Smooth muscle cell (in vitro differentiated cells): ENCODE results near the gene BRD7. TPM values are rescaled to one million over a fixed set of nuclear protein-coding genes. Genes with fewer than 3 reads are reported as not detected.

Experiments
- DNase-seq: peaks from one replicate; lab custom pipeline; 2025; ENCODE audit not compliant: unreplicated experiment; lab: John Stamatoyannopoulos, UW
- H2AFZ ChIP-seq: fragments of 200-600 bp; sonication (generic); 2 replicates; pipeline ENCODE4 v1.6.0; 2016; ENCODE audit warnings: antibody characterized with exemption, low read depth, mild to moderate bottlenecking
- H3F3A ChIP-seq: fragments of 200-600 bp; sonication (generic); 2 replicates; pipeline ENCODE4 v1.6.0; 2017; ENCODE audit warnings: antibody characterized with exemption, low read depth
- H3K27ac ChIP-seq: fragments of 200-600 bp; sonication (generic); 2 replicates; pipeline ENCODE4 v1.5.1; 2016; ENCODE audit warnings: low read depth, mild to moderate bottlenecking
- H3K27me3 ChIP-seq: fragments of 200-600 bp; sonication (generic); 2 replicates; pipeline ENCODE4 v1.6.1; 2016; ENCODE audit warnings: low read depth, mild to moderate bottlenecking
- H3K36me3 ChIP-seq: fragments of 200-600 bp; sonication (generic); 2 replicates; pipeline ENCODE4 v1.5.1; 2016; ENCODE audit warnings: low read depth
- H3K4me1 ChIP-seq: fragments of 200-600 bp; sonication (generic); 2 replicates; pipeline ENCODE4 v1.5.1; 2016; ENCODE audit warnings: low read depth
- H3K4me2 ChIP-seq: fragments of 200-600 bp; sonication (generic); 2 replicates; pipeline ENCODE4 v1.6.0; 2016; ENCODE audit warnings: mild to moderate bottlenecking
- H3K4me3 ChIP-seq: fragments of 200-600 bp; sonication (generic); 2 replicates; pipeline ENCODE4 v1.5.1; 2016; ENCODE audit warnings: mild to moderate bottlenecking
- H3K79me2 ChIP-seq: fragments of 200-600 bp; sonication (generic); 2 replicates; pipeline ENCODE4 v1.6.0; 2016; ENCODE audit warnings: low read depth, mild to moderate bottlenecking
- H3K9ac ChIP-seq: fragments of 200-600 bp; sonication (generic); 2 replicates; pipeline ENCODE4 v1.6.0; 2016; ENCODE audit warnings: low read depth
- H3K9me3 ChIP-seq: fragments of 200-600 bp; sonication (generic); replicated peaks from 2 replicates; pipeline ENCODE4 v1.5.1; 2016; ENCODE audit warnings: low read depth
- H4K20me1 ChIP-seq: fragments of 200-600 bp; sonication (generic); 2 replicates; pipeline ENCODE4 v1.6.0; 2016; ENCODE audit warnings: low read depth
- WGBS: methylation state at CpG from one replicate; pipeline ENCODE4 v1.1.7; 2016; ENCODE audit warnings: low lambda C conversion rate; 5-methylcytosine and 5-hydroxymethylcytosine counted together
- polyA plus RNA-seq: library from polyadenylated mRNA; unstranded; fragments of >200 nt; fragmentation: Nextera tagmentation; extraction: Ambion mirVana; gene quantifications from 2 replicates; pipeline ENCODE4 v1.2.1, GENCODE V29; 2016
- total RNA-seq: library from RNA; depleted of rRNA; stranded (reverse); fragments of >200 nt; gene quantifications from 2 replicates; pipeline ENCODE4 v1.2.3, GENCODE V29; 2014
- TF ChIP-seq, protein P1 (sequence below): fragments of 200-600 bp; sonication (generic); IDR thresholded peaks from 2 replicates; pipeline ENCODE4 v1.5.1; 2017; ENCODE audit warnings: borderline replicate concordance, mild to moderate bottlenecking, antibody characterized with exemption; ENCODE audit not compliant: insufficient read depth, poor library complexity, severe bottlenecking

The BRD7 gene
- total and polyA plus RNA-seq, 2 experiments from 2014 or later = 33.9 to 40.4 TPM

- WGBS = 95% methylated on average over 26 of the region's 26 CpGs
- TF ChIP-seq, protein P1, sequence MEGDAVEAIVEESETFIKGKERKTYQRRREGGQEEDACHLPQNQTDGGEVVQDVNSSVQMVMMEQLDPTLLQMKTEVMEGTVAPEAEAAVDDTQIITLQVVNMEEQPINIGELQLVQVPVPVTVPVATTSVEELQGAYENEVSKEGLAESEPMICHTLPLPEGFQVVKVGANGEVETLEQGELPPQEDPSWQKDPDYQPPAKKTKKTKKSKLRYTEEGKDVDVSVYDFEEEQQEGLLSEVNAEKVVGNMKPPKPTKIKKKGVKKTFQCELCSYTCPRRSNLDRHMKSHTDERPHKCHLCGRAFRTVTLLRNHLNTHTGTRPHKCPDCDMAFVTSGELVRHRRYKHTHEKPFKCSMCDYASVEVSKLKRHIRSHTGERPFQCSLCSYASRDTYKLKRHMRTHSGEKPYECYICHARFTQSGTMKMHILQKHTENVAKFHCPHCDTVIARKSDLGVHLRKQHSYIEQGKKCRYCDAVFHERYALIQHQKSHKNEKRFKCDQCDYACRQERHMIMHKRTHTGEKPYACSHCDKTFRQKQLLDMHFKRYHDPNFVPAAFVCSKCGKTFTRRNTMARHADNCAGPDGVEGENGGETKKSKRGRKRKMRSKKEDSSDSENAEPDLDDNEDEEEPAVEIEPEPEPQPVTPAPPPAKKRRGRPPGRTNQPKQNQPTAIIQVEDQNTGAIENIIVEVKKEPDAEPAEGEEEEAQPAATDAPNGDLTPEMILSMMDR = no peak
- H3K4me3 ChIP-seq = no peak overlapping the region
- no peaks in the 10 kb centered on the region for H3K27me3 ChIP-seq
- H2AFZ ChIP-seq = no peak overlapping the region
- no peak overlapping the region for H3K9ac ChIP-seq
- H3K4me1 ChIP-seq = no peaks in the 10 kb centered on the region
- H4K20me1 ChIP-seq = peaks cover 9% of the 10 kb centered on the region
- no peak overlapping the region for H3K4me2 ChIP-seq
- H3K27ac ChIP-seq = no peak overlapping the region
- no peak for DNase-seq
- no peaks in the 10 kb centered on the region for H3K9me3 ChIP-seq
- H3K36me3 ChIP-seq = no peaks in the 10 kb centered on the region
- no peaks in the 10 kb centered on the region for H3K79me2 ChIP-seq
- no peaks in the 10 kb centered on the region for H3F3A ChIP-seq
Observed at GRCh38 chr16:50291719-50292565, 76.8 kb downstream of the BRD7 start.

- Histone ChIP-seq H3K4me1 (no peaks in the 10 kb centered on the region), H3K79me2 (no peaks in the 10 kb centered on the region), H3K36me3 (no peaks in the 10 kb centered on the region), H3K9me3 (no peaks in the 10 kb centered on the region), H3F3A (no peaks in the 10 kb centered on the region), H3K9ac (no peak overlapping the region), H4K20me1 (peaks cover 14% of the 10 kb centered on the region), H2AFZ (no peak overlapping the region), H3K4me2 (no peak overlapping the region), H3K27ac (no peak overlapping the region), H3K27me3 (no peaks in the 10 kb centered on the region), H3K4me3 (no peak overlapping the region)
- WGBS = 95% methylated on average over 6 of the region's 6 CpGs
- TF ChIP-seq, protein P1 = no peak
- no peak for DNase-seq
Observed at GRCh38 chr16:50290856-50291255, 77.9 kb downstream of the BRD7 start.

DNA sequence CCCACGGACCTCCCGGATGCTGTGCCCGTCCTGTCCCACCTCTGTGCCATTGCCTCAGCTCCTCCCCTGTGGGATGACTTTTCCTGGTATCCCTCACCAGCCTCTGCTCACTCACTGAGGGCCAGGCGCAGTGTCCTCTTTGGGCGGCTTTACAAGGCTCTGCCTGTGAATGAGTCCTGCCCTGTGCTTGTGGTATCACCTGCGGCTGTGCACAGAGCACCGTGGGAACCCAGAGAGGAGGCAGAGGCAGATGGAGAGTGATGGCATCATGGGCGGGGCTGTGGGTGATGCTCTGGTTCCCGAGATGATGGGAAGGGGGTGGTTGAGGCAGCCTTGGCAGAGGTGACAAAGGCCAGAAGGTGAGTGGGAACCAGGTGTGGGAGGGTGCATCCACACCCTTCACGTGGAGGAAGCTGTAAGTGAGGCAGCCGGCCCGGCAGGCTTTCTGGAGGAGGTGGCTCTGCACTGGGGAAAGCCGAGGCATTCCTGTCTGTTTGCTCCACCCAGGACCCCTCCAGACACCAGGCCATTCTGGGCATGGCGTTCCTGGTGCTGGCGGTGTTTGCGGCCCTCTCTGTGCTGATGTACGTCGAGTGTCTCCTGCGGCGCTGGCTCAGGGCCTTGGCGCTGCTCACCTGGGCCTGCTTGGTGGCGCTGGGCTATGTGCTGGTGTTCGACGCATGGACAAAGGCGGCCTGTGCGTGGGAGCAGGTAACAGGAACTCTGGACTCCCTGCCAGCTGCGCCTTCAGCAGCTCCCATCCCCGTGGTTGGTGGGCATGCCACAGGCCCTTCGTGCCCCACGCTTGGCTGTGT lies 78.6 kb downstream of the BRD7 start:
- no peaks in the 10 kb centered on the region for H3K79me2 ChIP-seq
- H3K27ac ChIP-seq = no peak overlapping the region
- no peak for DNase-seq
- H3F3A ChIP-seq = no peaks in the 10 kb centered on the region
- H3K4me3 ChIP-seq = no peak overlapping the region
- WGBS = 95% methylated on average over 30 of the region's 30 CpGs
- no peaks in the 10 kb centered on the region for H3K27me3 ChIP-seq
- H3K9ac ChIP-seq = no peak overlapping the region
- H4K20me1 ChIP-seq = peaks cover 21% of the 10 kb centered on the region
- H3K4me2 ChIP-seq = no peak overlapping the region
- H3K4me1 ChIP-seq = no peaks in the 10 kb centered on the region
- no peak overlapping the region for H2AFZ ChIP-seq
- no peaks in the 10 kb centered on the region for H3K9me3 ChIP-seq
- H3K36me3 ChIP-seq = no peaks in the 10 kb centered on the region
- TF ChIP-seq, protein P1 = no peak
